ENCODE measurements around the gene HDAC3. TPM values are rescaled to one million over a fixed set of nuclear protein-coding genes. Genes with fewer than 3 reads are reported as not detected.

The HDAC3 gene
- total RNA-seq, 4 donors from 2014 or later = 31.2 to 55.6 (median 47.9) TPM

DNA sequence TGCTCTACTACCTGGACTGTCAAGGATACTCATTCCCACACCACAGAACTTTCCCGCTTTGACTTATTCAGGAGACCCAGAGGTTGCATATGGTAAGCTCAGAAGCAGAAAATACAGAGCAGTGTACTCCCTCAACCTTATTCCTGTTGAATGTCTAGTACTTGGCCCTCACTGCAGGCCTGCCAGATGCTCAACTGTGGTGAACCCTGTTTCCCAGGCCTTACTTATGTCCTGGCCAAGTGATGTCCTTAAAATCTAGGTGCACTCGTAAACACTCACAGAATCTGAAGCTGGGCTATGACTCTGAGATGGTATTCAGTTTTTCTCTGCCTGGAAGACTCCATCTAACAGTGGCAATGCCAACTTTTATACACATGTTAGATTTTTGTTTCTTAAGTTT, 38.8 kb downstream of the HDAC3 start:
- TF ChIP-seq, protein P1, sequence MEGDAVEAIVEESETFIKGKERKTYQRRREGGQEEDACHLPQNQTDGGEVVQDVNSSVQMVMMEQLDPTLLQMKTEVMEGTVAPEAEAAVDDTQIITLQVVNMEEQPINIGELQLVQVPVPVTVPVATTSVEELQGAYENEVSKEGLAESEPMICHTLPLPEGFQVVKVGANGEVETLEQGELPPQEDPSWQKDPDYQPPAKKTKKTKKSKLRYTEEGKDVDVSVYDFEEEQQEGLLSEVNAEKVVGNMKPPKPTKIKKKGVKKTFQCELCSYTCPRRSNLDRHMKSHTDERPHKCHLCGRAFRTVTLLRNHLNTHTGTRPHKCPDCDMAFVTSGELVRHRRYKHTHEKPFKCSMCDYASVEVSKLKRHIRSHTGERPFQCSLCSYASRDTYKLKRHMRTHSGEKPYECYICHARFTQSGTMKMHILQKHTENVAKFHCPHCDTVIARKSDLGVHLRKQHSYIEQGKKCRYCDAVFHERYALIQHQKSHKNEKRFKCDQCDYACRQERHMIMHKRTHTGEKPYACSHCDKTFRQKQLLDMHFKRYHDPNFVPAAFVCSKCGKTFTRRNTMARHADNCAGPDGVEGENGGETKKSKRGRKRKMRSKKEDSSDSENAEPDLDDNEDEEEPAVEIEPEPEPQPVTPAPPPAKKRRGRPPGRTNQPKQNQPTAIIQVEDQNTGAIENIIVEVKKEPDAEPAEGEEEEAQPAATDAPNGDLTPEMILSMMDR (IDR thresholded peaks at IDR 0.05) = no peak
- no peak for TF ChIP-seq POLR2A (IDR thresholded peaks at IDR 0.05)
- H3K4me3 ChIP-seq = no peak overlapping the region
- no peaks in the 10 kb centered on the region for H3K36me3 ChIP-seq
- H3K4me1 ChIP-seq = peaks cover 0 to 3% (median under 1%) of the 10 kb centered on the region in 4 donors
- no peaks in the 10 kb centered on the region for H3K9me3 ChIP-seq
- no peak overlapping the region for H3K27ac ChIP-seq
- H3K27me3 ChIP-seq = no peaks in the 10 kb centered on the region
- DNase-seq = no peak

- Histone ChIP-seq H3K27ac (no peak overlapping the region), H3K36me3 (no peaks in the 10 kb centered on the region), H3K9me3 (no peaks in the 10 kb centered on the region), H3K4me1 (peaks cover 0 to 3% (median 0%) of the 10 kb centered on the region in 4 donors), H3K4me3 (no peak overlapping the region), H3K27me3 (no peaks in the 10 kb centered on the region)
- no peak for DNase-seq
- no peak for TF ChIP-seq POLR2A (IDR thresholded peaks at IDR 0.05)
- TF ChIP-seq, protein P1 (IDR thresholded peaks at IDR 0.05) = no peak
Observed at GRCh38 chr5:141597394-141597793, 39.3 kb downstream of the HDAC3 start.

GRCh38 chr5:141596867-141597266, 39.8 kb downstream of the HDAC3 start:
- DNase-seq = no peak
- H3K4me1 ChIP-seq = peaks cover 0 to 3% (median 0%) of the 10 kb centered on the region in 4 donors

DNA sequence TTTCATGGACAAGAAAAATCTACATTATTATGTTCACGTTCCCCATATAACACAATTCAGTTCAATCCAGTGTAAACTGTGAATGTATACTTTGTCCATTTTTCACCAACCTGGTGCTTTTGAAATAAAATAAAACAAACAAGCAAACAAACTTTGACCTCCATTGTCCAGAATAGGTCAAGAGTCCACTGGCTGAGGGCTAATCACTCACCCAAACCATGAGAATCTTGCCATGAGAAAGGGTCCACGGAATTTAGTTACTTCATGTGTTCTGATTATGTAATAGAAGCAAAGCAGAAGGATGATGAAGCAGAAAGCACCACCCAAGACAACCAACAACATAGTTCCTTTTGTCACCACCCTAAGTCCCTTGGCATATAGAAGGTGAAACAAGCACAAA, 46.5 kb downstream of the HDAC3 start:
- no peak for TF ChIP-seq POLR2A (IDR thresholded peaks at IDR 0.05)
- TF ChIP-seq, protein P1 (IDR thresholded peaks at IDR 0.05) = no peak

More at GRCh38 chr5:141596867-141597266, 39.8 kb downstream of the HDAC3 start:
- Histone ChIP-seq H3K27me3 (no peaks in the 10 kb centered on the region), H3K27ac (no peak overlapping the region), H3K9me3 (no peaks in the 10 kb centered on the region), H3K36me3 (no peaks in the 10 kb centered on the region), H3K4me3 (no peak overlapping the region)
- TF ChIP-seq, protein P1 (IDR thresholded peaks at IDR 0.05) = no peak
- no peak for TF ChIP-seq POLR2A (IDR thresholded peaks at IDR 0.05)

GRCh38 chr5:141586246-141586645, 50.4 kb downstream of the HDAC3 start:
- Histone ChIP-seq H3K9me3 (no peaks in the 10 kb centered on the region), H3K4me3 (no peak overlapping the region), H3K27me3 (no peaks in the 10 kb centered on the region), H3K36me3 (peaks cover 0 to 58% (median 0%) of the 10 kb centered on the region in 3 donors), H3K27ac (no peak overlapping the region), H3K4me1 (no peaks in the 10 kb centered on the region)
- DNase-seq = no peak
- TF ChIP-seq, protein P1 (IDR thresholded peaks at IDR 0.05) = no peak
- TF ChIP-seq POLR2A (IDR thresholded peaks at IDR 0.05) = no peak

More for the DNA sequence above, 46.5 kb downstream of the HDAC3 start:
- H3K4me3 ChIP-seq = no peak overlapping the region
- H3K4me1 ChIP-seq = no peaks in the 10 kb centered on the region
- peaks cover 0 to 19% (median 0%) of the 10 kb centered on the region in 3 donors for H3K36me3 ChIP-seq
- no peaks in the 10 kb centered on the region for H3K9me3 ChIP-seq
- no peak for DNase-seq
- H3K27me3 ChIP-seq = no peaks in the 10 kb centered on the region
- no peak overlapping the region for H3K27ac ChIP-seq

- Histone ChIP-seq H3K27ac (no peak overlapping the region), H3K4me1 (no peaks in the 10 kb centered on the region), H3K4me3 (no peak overlapping the region), H3K36me3 (peaks cover 0 to 64% (median 3%) of the 10 kb centered on the region in 3 donors), H3K27me3 (no peaks in the 10 kb centered on the region), H3K9me3 (no peaks in the 10 kb centered on the region)
- no peak for TF ChIP-seq POLR2A (IDR thresholded peaks at IDR 0.05)
- TF ChIP-seq, protein P1 (IDR thresholded peaks at IDR 0.05) = no peak
- no peak for DNase-seq
Observed at GRCh38 chr5:141585594-141585993, 51.1 kb downstream of the HDAC3 start.
